Epithelial cell of proximal tubule (primary cell): ENCODE results near the gene PLEKHA6. TPM values are rescaled to one million over a fixed set of nuclear protein-coding genes. Genes with fewer than 3 reads are reported as not detected.
A peak's percentile ranks its signal among the peaks of the same experiment; 100 is the strongest.

Experiments
- DNase-seq: peaks from one replicate; pipeline ENCODE4 v3.0.0-alpha.2; 2011; ENCODE audit warnings: low read depth
- H3K4me3 ChIP-seq: 2 replicates; pipeline ENCODE4 v1.5.1; 2011; ENCODE audit warnings: low read depth, mild to moderate bottlenecking, low read length
- CTCF ChIP-seq: conservative IDR thresholded peaks from 2 replicates; pipeline ENCODE4 v1.5.1; 2012; ENCODE audit warnings: low read depth, mild to moderate bottlenecking, low read length
- total RNA-seq: library from RNA; depleted of rRNA; stranded (reverse); fragments of >200 nt; gene quantifications from 2 replicates; pipeline ENCODE4 v1.2.3, GENCODE V29; 2015

PLEKHA6 gene
- total RNA-seq, 1 donor from 2014 or later: 19.9 TPM

DNA sequence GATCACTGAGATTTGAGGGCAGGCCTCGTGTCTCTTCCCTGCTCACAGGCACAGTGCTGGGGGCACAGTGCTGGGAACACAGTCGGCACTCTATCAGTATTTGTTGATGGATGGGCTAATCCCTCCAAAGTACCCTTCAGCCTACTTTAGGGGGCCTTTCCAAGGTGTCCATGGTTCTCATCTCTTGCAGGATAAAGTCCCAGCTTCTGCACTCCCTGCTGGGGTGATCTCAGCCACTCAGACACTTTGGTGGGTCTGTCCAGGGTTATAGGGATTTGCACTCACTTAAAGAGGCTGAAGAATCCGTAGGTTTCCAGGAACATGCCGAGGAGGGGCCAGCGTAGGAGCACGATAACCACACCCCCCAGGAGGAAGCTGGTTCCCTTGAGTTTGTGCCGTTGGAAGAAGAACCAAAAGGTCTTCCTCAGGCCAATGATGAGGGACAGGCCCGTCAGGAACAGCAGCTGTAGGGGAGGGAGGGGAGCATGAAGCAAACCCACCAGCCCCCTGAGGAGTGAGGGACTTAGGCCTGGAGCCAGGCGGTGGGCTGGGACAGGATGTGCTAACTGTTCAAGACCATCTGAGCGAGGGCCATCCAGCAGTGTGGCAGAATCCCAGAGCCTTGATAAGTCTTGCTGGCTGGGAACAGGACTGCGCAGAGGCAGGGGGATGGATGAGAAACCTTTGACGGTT, 158.2 kb downstream of the PLEKHA6 start:
- H3K4me3 ChIP-seq: no peak overlapping the region
- no peak for DNase-seq
- TF ChIP-seq CTCF: no peak

DNA sequence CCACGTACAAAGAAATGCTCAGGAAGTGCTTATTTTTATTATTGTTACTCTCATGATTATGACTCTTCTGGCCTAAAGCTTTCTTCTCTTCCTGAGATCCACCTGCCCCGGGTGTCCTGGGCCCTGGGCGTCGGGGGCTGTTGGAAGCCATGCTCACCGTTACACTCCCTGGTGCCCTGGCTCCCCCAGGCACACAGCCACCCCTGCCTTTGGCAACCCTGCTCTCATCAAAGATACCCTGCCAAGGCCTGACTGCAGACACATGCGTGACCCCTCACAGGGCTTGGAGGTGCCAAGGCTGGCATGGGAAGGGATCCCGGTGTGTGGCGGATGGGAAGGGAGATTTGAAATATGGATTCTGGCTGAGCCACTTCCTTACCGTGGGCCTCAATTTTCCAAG, 160.2 kb downstream of the PLEKHA6 start:
- no peak for DNase-seq
- no peak for TF ChIP-seq CTCF
- no peak overlapping the region for H3K4me3 ChIP-seq

DNA sequence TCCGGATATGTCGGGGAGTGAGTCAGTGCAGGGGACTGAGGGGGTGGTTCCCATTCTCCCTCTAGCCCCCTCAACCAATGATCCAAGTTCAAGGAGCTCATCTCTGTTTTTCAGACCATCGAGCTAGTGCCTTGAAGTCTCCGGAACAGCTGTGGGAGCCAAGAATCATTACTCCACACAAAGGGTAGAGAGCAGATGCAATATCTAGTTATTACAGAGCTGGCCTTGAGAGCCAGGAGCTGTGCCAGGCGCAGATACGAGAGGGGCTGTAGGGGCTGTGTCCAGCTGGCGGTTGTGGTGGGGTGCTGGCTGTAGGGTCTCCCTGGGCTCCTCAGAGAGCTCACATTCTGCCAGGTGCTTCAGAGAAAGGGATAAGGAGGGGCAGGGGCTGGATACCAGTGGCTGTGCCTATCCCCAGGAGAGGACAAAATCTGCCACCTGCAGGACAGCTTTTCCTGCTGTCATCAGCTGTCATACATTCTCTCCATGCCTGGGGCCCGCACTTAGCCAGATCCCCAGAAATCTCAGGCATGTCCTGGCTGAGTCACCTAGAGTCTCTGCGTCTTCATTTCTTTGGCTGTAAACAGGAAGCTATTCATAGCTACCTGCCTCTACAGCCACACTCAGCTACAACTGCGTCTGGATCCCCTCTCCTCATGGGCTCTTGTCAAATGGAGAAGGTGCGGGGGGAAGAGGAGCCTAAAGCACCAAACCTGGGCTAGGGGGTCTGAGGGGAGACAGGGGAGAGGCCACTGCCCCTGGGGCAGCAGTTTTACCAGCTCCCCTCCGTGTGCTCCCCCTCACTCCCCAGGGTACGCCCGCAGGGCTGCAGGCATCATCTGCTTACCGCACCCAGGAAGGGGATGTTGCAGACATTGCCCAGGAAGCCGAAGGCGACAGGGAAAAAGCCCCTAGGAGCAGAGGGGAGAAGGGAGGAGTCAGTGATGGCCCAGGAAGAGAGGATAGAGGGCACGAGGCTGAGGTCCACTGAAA, 161.1 kb downstream of the PLEKHA6 start:
- H3K4me3 ChIP-seq: no peak overlapping the region
- no peak for DNase-seq
- peak; percentile 39 for TF ChIP-seq CTCF

DNA sequence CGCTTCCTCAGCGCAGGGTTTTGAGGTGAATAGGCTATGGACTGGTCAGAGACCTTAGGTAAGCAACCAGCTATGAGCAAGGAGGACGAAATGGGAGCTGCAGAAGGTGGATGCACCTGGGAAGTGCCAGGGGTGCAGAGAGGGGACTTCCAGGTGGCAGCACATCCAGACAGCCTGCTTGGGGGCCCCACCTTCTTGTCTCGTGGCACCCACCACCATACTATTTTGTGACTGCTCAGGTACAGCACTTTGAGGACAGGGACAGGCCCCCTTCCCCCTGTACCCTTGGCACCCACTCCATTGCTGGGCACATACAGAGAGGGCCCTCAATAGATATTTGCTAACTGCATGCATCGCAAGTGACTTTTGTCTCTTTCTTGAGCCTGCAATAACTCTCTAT, 162.7 kb downstream of the PLEKHA6 start:
- DNase-seq: no peak
- no peak for TF ChIP-seq CTCF
- H3K4me3 ChIP-seq: no peak overlapping the region

DNA sequence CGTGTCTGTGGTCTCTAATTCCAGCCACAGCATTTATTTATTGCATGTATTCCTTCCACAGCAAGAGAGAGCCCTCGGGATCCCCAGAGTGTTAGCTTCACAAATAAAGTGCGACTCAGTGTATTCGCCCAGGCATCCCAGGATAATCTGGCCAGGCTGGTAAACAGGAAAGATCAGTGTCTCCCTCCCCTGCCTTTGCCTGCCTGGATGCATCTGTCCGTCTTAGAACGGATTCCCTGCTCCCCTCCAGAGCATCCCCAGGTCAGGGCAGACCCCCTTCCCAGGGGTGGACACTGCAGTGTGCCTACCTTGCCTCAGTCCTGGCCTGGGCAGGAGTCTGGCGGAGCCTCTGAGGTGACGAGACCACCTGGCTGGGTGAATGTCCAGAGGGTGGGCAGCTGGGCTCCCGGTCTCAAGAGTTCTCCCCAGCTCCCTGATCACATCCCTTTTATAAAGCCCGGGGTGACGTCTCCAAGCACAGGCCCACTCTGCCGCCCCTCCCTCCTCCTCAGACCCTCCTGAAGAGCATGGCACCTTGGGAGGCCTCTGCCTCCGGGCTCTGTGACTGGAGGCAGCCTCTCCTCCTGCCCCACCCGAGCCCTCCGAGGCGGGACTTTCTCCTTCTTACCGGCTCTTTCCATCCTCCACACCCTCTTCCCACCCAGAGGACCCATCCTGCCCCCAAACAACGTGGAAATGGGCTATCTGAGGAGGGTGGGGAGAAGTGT, 163.5 kb downstream of the PLEKHA6 start, which contains the start of gene KISS1:
TSS of gene KISS1 (minus strand) at position 424 of the 728 bp plus-strand sequence. CDS start 3,615 bp downstream, outside the sequence.
- H3K4me3 ChIP-seq: no peak within 1 kb of the TSS
- no peak for TF ChIP-seq CTCF

DNA sequence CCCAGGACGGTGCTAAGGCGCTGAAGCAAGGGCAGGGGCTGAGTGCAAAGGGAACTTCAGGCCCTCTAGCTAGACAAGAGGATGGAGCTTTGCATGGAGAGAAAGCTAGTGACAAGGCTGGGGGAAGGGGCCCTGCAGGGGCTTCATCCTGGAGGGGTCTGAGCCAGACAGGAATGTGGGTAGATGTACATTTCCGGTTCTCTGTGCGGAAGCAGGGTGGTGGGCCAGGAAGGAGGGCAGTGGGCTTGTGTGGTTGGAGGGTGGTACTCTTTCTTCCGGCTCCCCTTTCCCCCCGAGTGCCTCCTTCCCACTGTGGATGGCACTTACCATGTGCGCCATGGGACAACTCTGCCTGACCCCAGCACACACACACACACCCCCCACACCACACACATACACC, 165.0 kb downstream of the PLEKHA6 start:
- no peak for DNase-seq
- H3K4me3 ChIP-seq: no peak overlapping the region
- TF ChIP-seq CTCF: no peak

More for the DNA sequence above, 163.5 kb downstream of the PLEKHA6 start, which contains the start of gene KISS1:
- no peak for DNase-seq
